CD4-positive, alpha-beta T cell (primary cell): ENCODE results near the gene CADM1. TPM values are rescaled to one million over a fixed set of nuclear protein-coding genes. Genes with fewer than 3 reads are reported as not detected.
A peak's percentile ranks its signal among the peaks of the same experiment; 100 is the strongest.

ENCODE experiments used
- ATAC-seq: fragments of 200-7000 bp; cut with Tn5 transposase; one replicate; pipeline ENCODE4 v1.10.0; 2022; ENCODE audit warnings: mild to moderate bottlenecking; ENCODE audit not compliant: poor library complexity
- CTCF ChIA-PET: fragments of 350-600 bp; sonication (Branson Sonifier 250); formaldehyde crosslinking; loops from one replicate; lab custom pipeline; 2021; ENCODE audit warnings: antibody characterized with exemption, inconsistent platforms; lab: Charles Lee
- POLR2A ChIA-PET: fragments of 350-600 bp; sonication (Branson Sonifier 250); formaldehyde crosslinking; loops from one replicate; lab custom pipeline; 2021; ENCODE audit warnings: antibody characterized with exemption, inconsistent platforms; lab: Charles Lee
- DNase-seq, 14 experiments: peaks; one replicate each; pipeline ENCODE4 v3.0.0-alpha.2; 2013 to 2020; ENCODE audit warnings: mixed read lengths in 2 of 14
- H3K27ac ChIP-seq, 2 donors: one replicate each; pipeline versions ENCODE4 v1.5.1 to v1.7.0; 2013; ENCODE audit warnings: low read length in 2 of 2, low read depth in 1 of 2, mild to moderate bottlenecking in 1 of 2
- H3K27me3 ChIP-seq, 2 experiments: 1 replicate in 1 of 2; 2 replicates in 1 of 2; pipeline versions ENCODE4 v1.6.1 to v1.7.0; 2013; ENCODE audit warnings: low read length in 2 of 2, control low read depth in 1 of 2, mild to moderate bottlenecking in 1 of 2, moderate library complexity in 1 of 2; ENCODE audit not compliant: insufficient read depth in 2 of 2, control insufficient read depth in 1 of 2
- H3K36me3 ChIP-seq: one replicate; pipeline ENCODE4 v1.6.1; 2013; ENCODE audit warnings: low read length, control low read depth; ENCODE audit not compliant: insufficient read depth
- H3K4me1 ChIP-seq: one replicate; pipeline ENCODE4 v1.6.1; 2013; ENCODE audit warnings: low read length, control low read depth; ENCODE audit not compliant: insufficient read depth
- H3K4me3 ChIP-seq: one replicate; pipeline ENCODE4 v1.5.1; 2013; ENCODE audit warnings: mild to moderate bottlenecking, low read length, moderate library complexity
- H3K9me3 ChIP-seq, 2 experiments: 1 replicate in 1 of 2; 2 replicates in 1 of 2; pipeline versions ENCODE4 v1.6.1 to v1.7.0; 2013; ENCODE audit warnings: low read length in 2 of 2, mild to moderate bottlenecking in 2 of 2, control low read depth in 1 of 2, moderate library complexity in 1 of 2; ENCODE audit not compliant: control insufficient read depth in 1 of 2, insufficient read depth in 1 of 2
- H3K27ac Mint-ChIP-seq: one replicate; pipeline ENCODE4 v1.8.0; 2020; ENCODE audit warnings: mixed read lengths
- H3K27me3 Mint-ChIP-seq: one replicate; pipeline ENCODE4 v1.8.0; 2021; ENCODE audit warnings: mixed read lengths
- H3K36me3 Mint-ChIP-seq: one replicate; pipeline ENCODE4 v1.8.0; 2021; ENCODE audit warnings: low read depth, mixed read lengths
- H3K4me1 Mint-ChIP-seq: one replicate; pipeline ENCODE4 v1.8.0; 2021; ENCODE audit warnings: low read depth, mixed read lengths
- H3K4me3 Mint-ChIP-seq: one replicate; pipeline ENCODE4 v1.8.0; 2020; ENCODE audit warnings: mild to moderate bottlenecking, mixed read lengths
- H3K9me3 Mint-ChIP-seq: one replicate; pipeline ENCODE4 v1.8.0; 2020; ENCODE audit warnings: mixed read lengths
- CTCF ChIP-seq: fragments of 200-600 bp; IDR thresholded peaks from one replicate; pipeline ENCODE4 v1.8.0; 2022; ENCODE audit warnings: antibody characterized with exemption, mild to moderate bottlenecking
- intact Hi-C, 2 experiments: fragments of 100-400 bp; cut with DNase I in 1 of 2; cut with micrococcal nuclease in 1 of 2; formaldehyde crosslinking; loops; one replicate each; pipeline versions ENCODE4 v1.15.1 to v1.9.0; 2023 to 2025; cut with DNase I, micrococcal nuclease
- total RNA-seq, 174 experiments: library from RNA in 2 of 174; stranded (reverse) in 2 of 174; gene quantifications; one replicate each; pipeline ENCODE4 v1.2.3 and lab custom pipeline; 2021 to 2026

The CADM1 gene
- total RNA-seq, 2 experiments from 2014 or later = 1.1 to 1.4 TPM

GRCh38 chr11:115256397-115257197 is 247.6 kb downstream of the CADM1 start:
- Mint-ChIP-seq H3K36me3 (no peaks in the 10 kb centered on the region), H3K27ac (no peak overlapping the region), H3K9me3 (no peaks in the 10 kb centered on the region), H3K4me3 (no peak overlapping the region), H3K27me3 (no peaks in the 10 kb centered on the region), H3K4me1 (no peaks in the 10 kb centered on the region)
- ChIA-PET POLR2A (no interaction called here), CTCF (no interaction called here)
- DNase-seq (peak in 3 of 14 experiments; percentile 4 to 63 (median 5)), ATAC-seq (no peak)
- H3K4me1 ChIP-seq = no peaks in the 10 kb centered on the region
- no peaks in the 10 kb centered on the region for H3K36me3 ChIP-seq
- peaks cover 0 to 2% of the 10 kb centered on the region in 2 experiments for H3K27me3 ChIP-seq
- no peak for TF ChIP-seq CTCF
- intact Hi-C loops = no loop called here
- H3K27ac ChIP-seq = no peak overlapping the region
- no peaks in the 10 kb centered on the region for H3K9me3 ChIP-seq
- no peak overlapping the region for H3K4me3 ChIP-seq

- no peak overlapping the region for H3K4me3 Mint-ChIP-seq
- Histone ChIP-seq H3K4me1 (no peaks in the 10 kb centered on the region), H3K27me3 (peaks cover 0 to 2% of the 10 kb centered on the region in 2 experiments), H3K36me3 (no peaks in the 10 kb centered on the region), H3K9me3 (no peaks in the 10 kb centered on the region), H3K27ac (no peak overlapping the region), H3K4me3 (no peak overlapping the region)
- H3K4me1 Mint-ChIP-seq = no peaks in the 10 kb centered on the region
- H3K27me3 Mint-ChIP-seq = no peaks in the 10 kb centered on the region
- POLR2A ChIA-PET = interaction anchor here (0.6 kb wide), 1 partner anchor 37 kb away, joined by 4 read pairs; no protein-coding TSS in a partner anchor
- CTCF ChIA-PET = no interaction called here
- intact Hi-C loops = no loop called here
- DNase-seq (no peak), ATAC-seq (no peak)
- no peaks in the 10 kb centered on the region for H3K36me3 Mint-ChIP-seq
- no peak for TF ChIP-seq CTCF
- H3K27ac Mint-ChIP-seq = no peak overlapping the region
- H3K9me3 Mint-ChIP-seq = no peaks in the 10 kb centered on the region
Observed at GRCh38 chr11:115255006-115255762, 249.0 kb downstream of the CADM1 start.

GRCh38 chr11:115251126-115251525 is 253.1 kb downstream of the CADM1 start:
- H3K27ac ChIP-seq = no peak overlapping the region
- no peak overlapping the region for H3K4me3 ChIP-seq
- DNase-seq (no peak), ATAC-seq (no peak)
- POLR2A ChIA-PET = no interaction called here
- no peaks in the 10 kb centered on the region for H3K36me3 Mint-ChIP-seq
- no peaks in the 10 kb centered on the region for H3K27me3 Mint-ChIP-seq
- CTCF ChIA-PET = no interaction called here
- no peaks in the 10 kb centered on the region for H3K36me3 ChIP-seq
- no peaks in the 10 kb centered on the region for H3K9me3 ChIP-seq
- no peaks in the 10 kb centered on the region for H3K9me3 Mint-ChIP-seq
- H3K4me3 Mint-ChIP-seq = no peak overlapping the region
- intact Hi-C loops = no loop called here
- H3K27me3 ChIP-seq = peaks cover 0 to 2% of the 10 kb centered on the region in 2 experiments
- TF ChIP-seq CTCF = no peak
- no peaks in the 10 kb centered on the region for H3K4me1 ChIP-seq
- H3K27ac Mint-ChIP-seq = no peak overlapping the region
- no peaks in the 10 kb centered on the region for H3K4me1 Mint-ChIP-seq
